ENCODE data around the gene AQP11.

GRCh38 chr11:77611921-77612320 lies 22.2 kb downstream of the AQP11 start:
- no peak for TF ChIP-seq CTCF (IDR thresholded peaks at IDR 0.05; ENCODE audit: borderline replicate concordance, extremely low read depth, low read length, poor library complexity, severe bottlenecking)
- no peak for TF ChIP-seq EZH2 (IDR thresholded peaks at IDR 0.05; ENCODE audit: borderline replicate concordance, low read depth, low read length, severe bottlenecking)
